CD14-positive monocyte (primary cell): Measurements from ENCODE around the gene SLC25A33. TPM values are rescaled to one million over a fixed set of nuclear protein-coding genes. Genes with fewer than 3 reads are reported as not detected.

ENCODE experiments used
- DNase-seq, 3 donors: peaks; one replicate each; pipeline ENCODE4 v3.0.0-alpha.2; 2011 to 2022
- H2AFZ ChIP-seq: 2 replicates; pipeline ENCODE4 v1.6.0; 2012; ENCODE audit warnings: mild to moderate bottlenecking, low read depth, low read length, inconsistent platforms; ENCODE audit not compliant: insufficient read depth, poor library complexity, severe bottlenecking
- H3K27ac ChIP-seq, 2 donors: 1 replicate in 1 of 2; 2 replicates in 1 of 2; pipeline ENCODE4 v1.5.1; 2012 to 2013; ENCODE audit warnings: low read length in 2 of 2, control low read depth in 1 of 2, inconsistent platforms in 1 of 2, low read depth in 1 of 2, mild to moderate bottlenecking in 1 of 2
- H3K27me3 ChIP-seq, 2 donors: one replicate each; pipeline versions ENCODE4 v1.6.0 to v1.6.1; 2011 to 2013; ENCODE audit warnings: low read length in 2 of 2; ENCODE audit not compliant: control insufficient read depth in 2 of 2, insufficient read depth in 2 of 2
- H3K36me3 ChIP-seq, 2 donors: replicated peaks in 1 of 2; 1 replicate in 1 of 2; 2 replicates in 1 of 2; pipeline versions ENCODE4 v1.5.1 to v1.6.1; 2012 to 2013; ENCODE audit warnings: low read length in 2 of 2, control low read depth in 1 of 2, inconsistent platforms in 1 of 2, mild to moderate bottlenecking in 1 of 2; ENCODE audit not compliant: insufficient read depth in 2 of 2, control insufficient read depth in 1 of 2
- H3K4me1 ChIP-seq, 2 donors: 1 replicate in 1 of 2; 2 replicates in 1 of 2; pipeline versions ENCODE4 v1.5.1 to v1.6.1; 2012 to 2013; ENCODE audit warnings: low read length in 2 of 2, control low read depth in 1 of 2, inconsistent platforms in 1 of 2, mild to moderate bottlenecking in 1 of 2, moderate library complexity in 1 of 2; ENCODE audit not compliant: insufficient read depth in 2 of 2, control insufficient read depth in 1 of 2
- H3K4me2 ChIP-seq: replicated peaks from 2 replicates; pipeline ENCODE3; 2012; ENCODE audit warnings: low read length, moderate library complexity, mild to moderate bottlenecking; ENCODE audit not compliant: poor library complexity, severe bottlenecking; ENCODE audit errors: extremely low read depth
- H3K4me3 ChIP-seq, 3 experiments: fragments of 200-600 bp in 1 of 3; sonication (generic) in 1 of 3; replicated peaks in 1 of 3; 1 replicate in 2 of 3; 2 replicates in 1 of 3; pipeline ENCODE4 v1.5.1; 2011 to 2013; ENCODE audit warnings: low read length in 3 of 3, mild to moderate bottlenecking in 3 of 3, control low read depth in 2 of 3, low read depth in 2 of 3, inconsistent platforms in 1 of 3, moderate library complexity in 1 of 3
- H3K79me2 ChIP-seq: 2 replicates; pipeline ENCODE4 v1.6.0; 2012; ENCODE audit warnings: mild to moderate bottlenecking, control low read depth, inconsistent platforms, low read length, moderate library complexity; ENCODE audit not compliant: insufficient read depth
- H3K9ac ChIP-seq: 2 replicates; pipeline ENCODE4 v1.6.0; 2017; ENCODE audit warnings: low read length, mild to moderate bottlenecking; ENCODE audit not compliant: insufficient read depth, poor library complexity, severe bottlenecking
- H3K9me3 ChIP-seq, 2 donors: replicated peaks in 1 of 2; 1 replicate in 1 of 2; 2 replicates in 1 of 2; pipeline versions ENCODE4 v1.5.1 to v1.6.1; 2012 to 2013; ENCODE audit warnings: low read length in 2 of 2, control low read depth in 1 of 2; ENCODE audit not compliant: control insufficient read depth in 1 of 2, insufficient read depth in 1 of 2
- H4K20me1 ChIP-seq: 2 replicates; pipeline ENCODE4 v1.6.0; 2012; ENCODE audit warnings: mild to moderate bottlenecking, low read length, control low read depth, moderate library complexity; ENCODE audit not compliant: insufficient read depth
- H3K27ac Mint-ChIP-seq, 7 donors: one replicate each; pipeline ENCODE4 v1.8.0; 2020; ENCODE audit warnings: mild to moderate bottlenecking in 7 of 7, mixed read lengths in 7 of 7, moderate library complexity in 6 of 7, inconsistent platforms in 2 of 7
- H3K27me3 Mint-ChIP-seq, 3 donors: one replicate each; pipeline ENCODE4 v1.8.0; 2021 to 2022; ENCODE audit warnings: low read depth in 3 of 3, mild to moderate bottlenecking in 3 of 3, mixed read lengths in 3 of 3, moderate library complexity in 3 of 3, inconsistent platforms in 1 of 3
- H3K36me3 Mint-ChIP-seq, 2 donors: one replicate each; pipeline ENCODE4 v1.8.0; 2020; ENCODE audit warnings: mixed read lengths in 2 of 2, inconsistent platforms in 1 of 2, mild to moderate bottlenecking in 1 of 2
- H3K4me1 Mint-ChIP-seq: one replicate; pipeline ENCODE4 v1.8.0; 2020; ENCODE audit warnings: mild to moderate bottlenecking, mixed read lengths
- H3K4me3 Mint-ChIP-seq, 2 donors: one replicate each; pipeline ENCODE4 v1.8.0; 2020; ENCODE audit warnings: mild to moderate bottlenecking in 2 of 2, mixed read lengths in 2 of 2, moderate library complexity in 1 of 2
- H3K9me3 Mint-ChIP-seq, 7 donors: one replicate each; pipeline ENCODE4 v1.8.0; 2020 to 2022; ENCODE audit warnings: mixed read lengths in 7 of 7, mild to moderate bottlenecking in 6 of 7, moderate library complexity in 6 of 7, inconsistent platforms in 2 of 7
- CTCF ChIP-seq: fragments of 200-600 bp; IDR thresholded peaks from one replicate; pipeline ENCODE4 v1.8.0; 2022; ENCODE audit warnings: antibody characterized with exemption, mild to moderate bottlenecking
- WGBS: methylation state at CpG from one replicate; pipeline ENCODE4 v1.1.5; 2013; ENCODE audit warnings: missing lambda C conversion rate; ENCODE audit not compliant: insufficient coverage; 5-methylcytosine and 5-hydroxymethylcytosine counted together
- intact Hi-C, 2 donors: fragments of 100-400 bp; cut with micrococcal nuclease; formaldehyde crosslinking; loops; one replicate each; pipeline versions ENCODE4 v1.15.0 to v1.15.1; 2023
- polyA plus RNA-seq, 3 donors: library from polyadenylated mRNA; depleted of rRNA in 1 of 3; unstranded in 2 of 3; stranded (reverse) in 1 of 3; fragments of 300-500 nt in 2 of 3; fragments of >200 nt in 1 of 3; fragmentation: Illumina TruSeq in 2 of 3; gene quantifications; 1 replicate in 2 of 3; 2 replicates in 1 of 3; pipeline ENCODE4 v1.2.3, GENCODE V29; 2012 to 2021

Gene SLC25A33
- polyA plus RNA-seq, 3 donors = 2.3 to 6.4 (median 4.4) TPM

GRCh38 chr1:9539829-9540550, 725 bp downstream of the SLC25A33 start:
- peaks cover 45% of the 10 kb centered on the region for H3K79me2 ChIP-seq
- peak overlapping the region; percentile 42 to 75 for H3K27ac ChIP-seq
- no peaks in the 10 kb centered on the region for H3K36me3 ChIP-seq
- peaks cover 0 to 3% of the 10 kb centered on the region in 2 donors for H3K9me3 ChIP-seq
- Mint-ChIP-seq H3K4me3 (peak overlapping the region; percentile 90 to 93), H3K4me1 (peaks cover 26% of the 10 kb centered on the region), H3K27me3 (peaks cover 0 to 5% (median 0%) of the 10 kb centered on the region in 3 donors), H3K36me3 (peaks cover 3 to 5% of the 10 kb centered on the region in 2 donors), H3K27ac (peak overlapping the region; percentile 78 to 91 (median 87)), H3K9me3 (peaks cover 0 to 9% (median 5%) of the 10 kb centered on the region in 7 donors)
- peak overlapping the region; percentile 98 for H3K4me2 ChIP-seq
- H3K9ac ChIP-seq = peak overlapping the region; percentile 78
- H3K4me3 ChIP-seq = peak overlapping the region; percentile 48 to 87 (median 78)
- under 1% methylated on average over 51 of the region's 61 CpGs for WGBS
- intact Hi-C loops = loop anchor here in 1 of 2 donors (5.0 kb wide), 1 partner anchor 113 kb away; no protein-coding TSS in a partner anchor
- no peaks in the 10 kb centered on the region for H3K27me3 ChIP-seq
- H3K4me1 ChIP-seq = peaks cover 26 to 35% of the 10 kb centered on the region in 2 donors
- peaks cover 47% of the 10 kb centered on the region for H4K20me1 ChIP-seq
- TF ChIP-seq CTCF = no peak
- peak overlapping the region; percentile 72 for H2AFZ ChIP-seq
- peak; percentile 58 to 71 (median 69) for DNase-seq

- intact Hi-C loops = no loop called here
- Histone ChIP-seq H4K20me1 (peaks cover 56% of the 10 kb centered on the region), H3K4me3 (no peak overlapping the region), H3K36me3 (no peaks in the 10 kb centered on the region), H3K9ac (no peak overlapping the region), H3K27me3 (no peaks in the 10 kb centered on the region), H3K27ac (no peak overlapping the region), H3K9me3 (no peaks in the 10 kb centered on the region), H3K4me1 (peaks cover 26 to 35% of the 10 kb centered on the region in 2 donors), H3K79me2 (peaks cover 67% of the 10 kb centered on the region), H3K4me2 (peak overlapping the region; percentile 13), H2AFZ (no peak overlapping the region)
- Mint-ChIP-seq H3K36me3 (peaks cover 3 to 7% of the 10 kb centered on the region in 2 donors), H3K4me3 (peak overlapping the region in 1 of 2 donors; percentile 31), H3K4me1 (peaks cover 31% of the 10 kb centered on the region), H3K27me3 (peaks cover 0 to 5% (median 0%) of the 10 kb centered on the region in 3 donors), H3K9me3 (no peaks in the 10 kb centered on the region), H3K27ac (peak overlapping the region in 4 of 7 donors; percentile 3 to 43 (median 12))
- TF ChIP-seq CTCF = no peak
- DNase-seq = peak in 1 of 3 donors; percentile 17
- 13% methylated on average over 2 of the region's 3 CpGs for WGBS
Measured at GRCh38 chr1:9542430-9542829, 3.2 kb downstream of the SLC25A33 start.
